Trophoblast cell (in vitro differentiated cells and primary cell): ENCODE data around the gene HOXA9.

Experiments used
- DNase-seq, 2 donors: peaks; one replicate each; pipeline ENCODE4 v3.0.0-alpha.2; 2016
- H2AFZ ChIP-seq: 2 replicates; pipeline ENCODE4 v1.6.1; 2013; ENCODE audit warnings: low read length, moderate library complexity, mild to moderate bottlenecking; ENCODE audit not compliant: insufficient read depth, poor library complexity
- H2AK5ac ChIP-seq: 2 replicates; pipeline ENCODE4 v1.6.1; 2013; ENCODE audit warnings: mild to moderate bottlenecking, low read length
- H2BK120ac ChIP-seq: 2 replicates; pipeline ENCODE4 v1.6.1; 2013; ENCODE audit warnings: low read length, mild to moderate bottlenecking, moderate library complexity; ENCODE audit not compliant: insufficient read depth, poor library complexity
- H2BK12ac ChIP-seq: 2 replicates; pipeline ENCODE4 v1.6.1; 2013; ENCODE audit warnings: mild to moderate bottlenecking, low read length, moderate library complexity
- H2BK5ac ChIP-seq: 2 replicates; pipeline ENCODE4 v1.6.1; 2013; ENCODE audit warnings: low read length, low read depth, moderate library complexity, mild to moderate bottlenecking; ENCODE audit not compliant: poor library complexity
- H3K14ac ChIP-seq: 2 replicates; pipeline ENCODE4 v1.6.1; 2013; ENCODE audit warnings: mild to moderate bottlenecking, low read length
- H3K18ac ChIP-seq: 2 replicates; pipeline ENCODE4 v1.6.1; 2013; ENCODE audit warnings: mild to moderate bottlenecking, low read length
- H3K23ac ChIP-seq: 2 replicates; pipeline ENCODE4 v1.6.1; 2013; ENCODE audit warnings: low read length
- H3K27ac ChIP-seq: 2 replicates; pipeline ENCODE4 v1.5.1; 2013; ENCODE audit warnings: low read depth, mild to moderate bottlenecking, inconsistent platforms, low read length, moderate library complexity
- H3K27me3 ChIP-seq: 2 replicates; pipeline ENCODE4 v1.6.1; 2013; ENCODE audit warnings: inconsistent platforms, mild to moderate bottlenecking, low read length, moderate library complexity; ENCODE audit not compliant: insufficient read depth
- H3K36me3 ChIP-seq, 2 experiments: 1 replicate in 1 of 2; 2 replicates in 1 of 2; pipeline ENCODE4 v1.6.1; 2013; ENCODE audit warnings: low read length in 2 of 2, mild to moderate bottlenecking in 2 of 2, moderate library complexity in 1 of 2; ENCODE audit not compliant: insufficient read depth in 2 of 2, control insufficient read depth in 1 of 2
- H3K4ac ChIP-seq: 2 replicates; pipeline ENCODE4 v1.6.1; 2013; ENCODE audit warnings: low read depth, mild to moderate bottlenecking, low read length, moderate library complexity
- H3K4me1 ChIP-seq, 2 experiments: 1 replicate in 1 of 2; 2 replicates in 1 of 2; pipeline ENCODE4 v1.6.1; 2013; ENCODE audit warnings: low read length in 2 of 2, mild to moderate bottlenecking in 2 of 2, moderate library complexity in 1 of 2; ENCODE audit not compliant: insufficient read depth in 2 of 2, control insufficient read depth in 1 of 2
- H3K4me2 ChIP-seq: 2 replicates; pipeline ENCODE4 v1.6.1; 2013; ENCODE audit warnings: inconsistent platforms, mild to moderate bottlenecking, low read length, moderate library complexity
- H3K4me3 ChIP-seq: 2 replicates; pipeline ENCODE4 v1.5.1; 2013; ENCODE audit warnings: mild to moderate bottlenecking, low read depth, low read length, inconsistent platforms
- H3K79me1 ChIP-seq: one replicate; pipeline ENCODE4 v1.6.1; 2013; ENCODE audit warnings: low read length
- H3K79me2 ChIP-seq: 2 replicates; pipeline ENCODE4 v1.6.1; 2013; ENCODE audit warnings: low read length, mild to moderate bottlenecking; ENCODE audit not compliant: control insufficient read depth, insufficient read depth, poor library complexity
- H3K9ac ChIP-seq: 2 replicates; pipeline ENCODE4 v1.6.1; 2013; ENCODE audit warnings: mild to moderate bottlenecking, low read length
- H3K9me3 ChIP-seq: 2 replicates; pipeline ENCODE4 v1.6.1; 2013; ENCODE audit warnings: low read depth, mild to moderate bottlenecking, control low read depth, inconsistent platforms, low read length; ENCODE audit not compliant: insufficient read depth
- H4K12ac ChIP-seq: 2 replicates; pipeline ENCODE4 v1.6.1; 2013; ENCODE audit warnings: low read depth, mild to moderate bottlenecking, low read length, moderate library complexity
- H4K8ac ChIP-seq: 2 replicates; pipeline ENCODE4 v1.6.1; 2013; ENCODE audit warnings: low read depth, mild to moderate bottlenecking, low read length, moderate library complexity
- H4K91ac ChIP-seq: one replicate; pipeline ENCODE4 v1.6.1; 2013; ENCODE audit warnings: low read depth, mild to moderate bottlenecking, low read length, moderate library complexity
- WGBS: extraction: QIAGEN DNeasy Blood & Tissue Kit; methylation state at CpG from one replicate; pipeline ENCODE4 v1.1.7; 2013; ENCODE audit warnings: missing lambda C conversion rate; ENCODE audit not compliant: insufficient read length, insufficient coverage; ENCODE audit errors: extremely low coverage; 5-methylcytosine and 5-hydroxymethylcytosine counted together

HOXA9 gene

GRCh38 chr7:27182861-27183681, 17.7 kb upstream of the HOXA9 start:
- no peak overlapping the region for H2AFZ ChIP-seq
- peaks cover 83% of the 10 kb centered on the region for H3K27me3 ChIP-seq
- H4K12ac ChIP-seq = no peak overlapping the region
- H3K4ac ChIP-seq = no peak overlapping the region
- no peak overlapping the region for H2BK5ac ChIP-seq
- no peak overlapping the region for H3K4me3 ChIP-seq
- H3K18ac ChIP-seq = no peak overlapping the region
- H3K9me3 ChIP-seq = peaks cover 19% of the 10 kb centered on the region
- peak overlapping the region; percentile 52 for H3K4me2 ChIP-seq
- H3K27ac ChIP-seq = no peak overlapping the region
- H3K79me1 ChIP-seq = no peaks in the 10 kb centered on the region
- no peak overlapping the region for H4K91ac ChIP-seq
- H3K14ac ChIP-seq = no peak overlapping the region
- H2AK5ac ChIP-seq = no peak overlapping the region
- no CpG with 5 or more reads among the region's 39 CpGs for WGBS
- H3K4me1 ChIP-seq = peaks cover 19 to 21% of the 10 kb centered on the region in 2 experiments
- no peak for DNase-seq
- H3K79me2 ChIP-seq = no peaks in the 10 kb centered on the region
- H2BK120ac ChIP-seq = no peak overlapping the region
- H4K8ac ChIP-seq = no peak overlapping the region
- no peak overlapping the region for H2BK12ac ChIP-seq
- H3K36me3 ChIP-seq = no peaks in the 10 kb centered on the region
- no peak overlapping the region for H3K23ac ChIP-seq
- H3K9ac ChIP-seq = peak overlapping the region; percentile 21

GRCh38 chr7:27182285-27182841, 17.0 kb upstream of the HOXA9 start:
- no peak for DNase-seq
- Histone ChIP-seq H3K36me3 (no peaks in the 10 kb centered on the region), H4K91ac (no peak overlapping the region), H3K4ac (no peak overlapping the region), H3K79me1 (no peaks in the 10 kb centered on the region), H4K8ac (no peak overlapping the region), H3K27me3 (peaks cover 83% of the 10 kb centered on the region), H3K4me3 (no peak overlapping the region), H3K23ac (no peak overlapping the region), H3K4me1 (peaks cover 18 to 21% of the 10 kb centered on the region in 2 experiments), H2BK5ac (no peak overlapping the region), H2AFZ (no peak overlapping the region), H3K18ac (no peak overlapping the region), H4K12ac (no peak overlapping the region), H2BK120ac (no peak overlapping the region), H3K79me2 (no peaks in the 10 kb centered on the region), H3K14ac (no peak overlapping the region), H3K4me2 (no peak overlapping the region), H3K9me3 (peaks cover 19% of the 10 kb centered on the region), H2AK5ac (no peak overlapping the region), H3K9ac (no peak overlapping the region), H3K27ac (no peak overlapping the region), H2BK12ac (no peak overlapping the region)
- no CpG with 5 or more reads among the region's 4 CpGs for WGBS

GRCh38 chr7:27181795-27182275, 16.5 kb upstream of the HOXA9 start:
- Histone ChIP-seq H4K91ac (no peak overlapping the region), H3K18ac (no peak overlapping the region), H3K9me3 (peaks cover 21% of the 10 kb centered on the region), H3K79me2 (no peaks in the 10 kb centered on the region), H3K4me1 (peaks cover 18 to 21% of the 10 kb centered on the region in 2 experiments), H3K79me1 (no peaks in the 10 kb centered on the region), H4K8ac (no peak overlapping the region), H4K12ac (no peak overlapping the region), H3K23ac (no peak overlapping the region), H2AK5ac (no peak overlapping the region), H3K4me2 (no peak overlapping the region), H3K27ac (no peak overlapping the region), H2BK12ac (no peak overlapping the region), H3K27me3 (peaks cover 84% of the 10 kb centered on the region), H2BK5ac (no peak overlapping the region), H3K14ac (no peak overlapping the region), H3K9ac (no peak overlapping the region), H2AFZ (no peak overlapping the region), H3K4ac (no peak overlapping the region), H3K36me3 (no peaks in the 10 kb centered on the region), H3K4me3 (no peak overlapping the region), H2BK120ac (no peak overlapping the region)
- no CpG with 5 or more reads among the region's 4 CpGs for WGBS
- DNase-seq = no peak

- H3K79me2 ChIP-seq = no peaks in the 10 kb centered on the region
- H3K18ac ChIP-seq = no peak overlapping the region
- no peak overlapping the region for H3K4ac ChIP-seq
- peaks cover 18 to 21% of the 10 kb centered on the region in 2 experiments for H3K4me1 ChIP-seq
- no peaks in the 10 kb centered on the region for H3K79me1 ChIP-seq
- H3K4me3 ChIP-seq = no peak overlapping the region
- H3K23ac ChIP-seq = no peak overlapping the region
- H3K14ac ChIP-seq = no peak overlapping the region
- no peak overlapping the region for H4K8ac ChIP-seq
- no peak overlapping the region for H4K91ac ChIP-seq
- DNase-seq = no peak
- no peak overlapping the region for H2BK12ac ChIP-seq
- no peak overlapping the region for H3K27ac ChIP-seq
- no peak overlapping the region for H2BK120ac ChIP-seq
- H2AK5ac ChIP-seq = no peak overlapping the region
- WGBS = no CpG with 5 or more reads among the region's 12 CpGs
- H3K36me3 ChIP-seq = no peaks in the 10 kb centered on the region
- H4K12ac ChIP-seq = no peak overlapping the region
- H3K27me3 ChIP-seq = peaks cover 87% of the 10 kb centered on the region
- no peak overlapping the region for H3K4me2 ChIP-seq
- no peak overlapping the region for H3K9ac ChIP-seq
- no peak overlapping the region for H2BK5ac ChIP-seq
- peaks cover 24% of the 10 kb centered on the region for H3K9me3 ChIP-seq
- no peak overlapping the region for H2AFZ ChIP-seq
These were observed 15.4 kb upstream of the HOXA9 start for GRCh38 chr7:27180431-27181420.
